ENCODE measurements around the gene SLC13A1. TPM values are rescaled to one million over a fixed set of nuclear protein-coding genes. Genes with fewer than 3 reads are reported as not detected.

The SLC13A1 gene
- total RNA-seq, 1 experiment from 2014 or later, result not detected

- TF ChIP-seq POLR2A (IDR thresholded peaks at IDR 0.05; ENCODE audit: borderline replicate concordance, extremely low read depth, insufficient read depth, insufficient read length), result no peak
- no peak for TF ChIP-seq ZBTB33 (IDR thresholded peaks at IDR 0.05; ENCODE audit: extremely low read depth, insufficient replicate concordance, low read length)
- TF ChIP-seq JUND (IDR thresholded peaks at IDR 0.05), result no peak
- no peak for TF ChIP-seq FOSL1 (IDR thresholded peaks at IDR 0.05; ENCODE audit: low read depth)
- no peak for TF ChIP-seq CEBPB (IDR thresholded peaks at IDR 0.05; ENCODE audit: low read depth)
- TF ChIP-seq SP1 (IDR thresholded peaks at IDR 0.05; ENCODE audit: low read depth), result no peak
- no peak for TF ChIP-seq ATF3 (IDR thresholded peaks at IDR 0.05)
- TF ChIP-seq MAX (IDR thresholded peaks at IDR 0.05), result no peak
- TF ChIP-seq ZFX (IDR thresholded peaks at IDR 0.05), result no peak
- no peak for TF ChIP-seq CTCF (IDR thresholded peaks at IDR 0.05 in 2 of 3, conservative IDR thresholded peaks at IDR 0.05 in 1 of 3; ENCODE audit: borderline replicate concordance in 1 of 3, insufficient read depth in 1 of 3, low read depth in 2 of 3, low read length in 2 of 3)
- TF ChIP-seq ZNF274 (IDR thresholded peaks at IDR 0.05; ENCODE audit: low read depth, low read length), result no peak
- TF ChIP-seq SIN3A (IDR thresholded peaks at IDR 0.05; ENCODE audit: low read depth), result no peak
- TF ChIP-seq EZH2phosphoT487 (IDR thresholded peaks at IDR 0.05; ENCODE audit: borderline replicate concordance), result no peak
- no peaks in the 10 kb centered on the region for H3K36me3 ChIP-seq (ENCODE audit: control insufficient read depth in 1 of 2, insufficient read depth in 2 of 2, low read length in 2 of 2)
- intact Hi-C loops (cut with micrococcal nuclease), result no loop called here
- H4K20me1 ChIP-seq (ENCODE audit: insufficient read depth), result no peaks in the 10 kb centered on the region
- H3K9me3 ChIP-seq (ENCODE audit: control insufficient read depth in 1 of 2, insufficient read depth in 1 of 2, low read depth in 1 of 2, low read length in 2 of 2), result peaks cover 0 to 3% of the 10 kb centered on the region in 2 experiments; a peak in 1 of 4 replicates
- H3K4me1 ChIP-seq (ENCODE audit: control insufficient read depth in 1 of 2, insufficient read depth in 2 of 2, low read length in 2 of 2), result no peaks in the 10 kb centered on the region
- H3K27me3 ChIP-seq (ENCODE audit: insufficient read depth, low read length), result no peaks in the 10 kb centered on the region
- ChIA-PET POLR2A (no interaction called here), RAD21 (ENCODE audit: low non-redundant PET in 1 of 2, low total read pairs in 2 of 2, uncharacterized antibody in 2 of 2, unreplicated experiment in 2 of 2) (no interaction called here), CTCF (interaction anchor here (5.8 kb wide), 1 partner anchor 156 kb away, joined by 56 read pairs; no protein-coding TSS in a partner anchor)
- no TSS peak for BruUV-seq (replicated peaks)
- ATAC-seq (no peak), DNase-seq (ENCODE audit: low read depth, low spot score) (no peak)
- H3K4me2 ChIP-seq (ENCODE audit: low read length), result no peak overlapping the region
- no peak overlapping the region for H2AFZ ChIP-seq (ENCODE audit: low read depth, low read length, poor library complexity, severe bottlenecking)
- H3K27ac ChIP-seq (ENCODE audit: low read depth, low read length), result no peak overlapping the region
- H3K79me2 ChIP-seq (ENCODE audit: insufficient read depth, low read length), result no peaks in the 10 kb centered on the region
- no peak overlapping the region for H3K9ac ChIP-seq (ENCODE audit: low read length)
- no peaks in the 10 kb centered on the region for H3K9me2 ChIP-seq (ENCODE audit: insufficient read depth)
- H3K4me3 ChIP-seq (replicated peaks in 1 of 2; ENCODE audit: low read depth in 1 of 2, low read length in 2 of 2), result no peak overlapping the region
Observed at GRCh38 chr7:123211545-123211944, 11.8 kb upstream of the SLC13A1 start.

Measured in HCT116 (cell line).